Measurements from ENCODE around the gene PHPT1.
A peak's percentile ranks its signal among the peaks of the same experiment; 100 is the strongest.
"Not testable (repeated sequence)": the region's sequence is repeated elsewhere in the genome, so short reads cannot be mapped to it uniquely, and the experiment has no call there.

The PHPT1 gene

GRCh38 chr9:136868644-136869043 is 19.4 kb downstream of the PHPT1 start:
- Histone ChIP-seq H3K36me3 (ENCODE audit: insufficient read depth, low read length) (peaks cover 10% of the 10 kb centered on the region), H2AFZ (ENCODE audit: low read depth, low read length) (no peak overlapping the region)

GRCh38 chr9:136869611-136870010 is 20.4 kb downstream of the PHPT1 start:
- H2AFZ ChIP-seq (ENCODE audit: low read depth, low read length); H3K4me1 ChIP-seq (ENCODE audit: insufficient read depth, low read length); H3K27me3 ChIP-seq (ENCODE audit: insufficient read depth, low read length); H3K36me3 ChIP-seq (ENCODE audit: insufficient read depth, low read length); H3K4me3 ChIP-seq (ENCODE audit: low read length): not testable (repeated sequence)
- H3K9me3 ChIP-seq (ENCODE audit: low read length), result peaks cover 14% of the 10 kb centered on the region

More at GRCh38 chr9:136868644-136869043, 19.4 kb downstream of the PHPT1 start:
- Histone ChIP-seq H3K27me3 (ENCODE audit: insufficient read depth, low read length) (no peaks in the 10 kb centered on the region), H3K4me1 (ENCODE audit: insufficient read depth, low read length) (peaks cover 5% of the 10 kb centered on the region), H3K4me3 (ENCODE audit: low read length) (no peak overlapping the region), H3K9me3 (ENCODE audit: low read length) (peaks cover 14% of the 10 kb centered on the region)

DNA sequence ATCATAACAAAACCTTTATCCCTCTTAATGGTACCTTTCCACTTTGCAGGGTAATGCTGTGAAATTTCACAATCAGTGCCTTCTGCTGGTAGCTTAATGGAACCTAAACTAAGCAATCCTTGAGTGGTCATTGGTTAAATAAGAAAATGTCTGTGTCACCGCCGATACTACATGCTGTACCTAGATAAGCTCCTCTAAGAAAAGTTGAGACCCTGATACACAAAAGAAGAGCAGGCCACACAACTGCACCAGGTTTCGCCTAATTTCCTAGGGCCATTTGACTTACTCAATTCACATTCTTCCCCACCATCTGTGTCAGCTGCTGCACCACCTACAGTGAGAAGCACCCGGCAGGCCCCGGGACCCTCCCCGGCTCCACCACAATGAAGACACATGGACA is 25.9 kb downstream of the PHPT1 start:
- Histone ChIP-seq H3K9me3 (ENCODE audit: low read length) (peaks cover 4% of the 10 kb centered on the region), H3K4me1 (ENCODE audit: insufficient read depth, low read length) (peaks cover 4% of the 10 kb centered on the region), H3K4me3 (ENCODE audit: low read length) (no peak overlapping the region), H3K27me3 (ENCODE audit: insufficient read depth, low read length) (no peaks in the 10 kb centered on the region), H2AFZ (ENCODE audit: low read depth, low read length) (no peak overlapping the region), H3K36me3 (ENCODE audit: insufficient read depth, low read length) (no peaks in the 10 kb centered on the region)

DNA sequence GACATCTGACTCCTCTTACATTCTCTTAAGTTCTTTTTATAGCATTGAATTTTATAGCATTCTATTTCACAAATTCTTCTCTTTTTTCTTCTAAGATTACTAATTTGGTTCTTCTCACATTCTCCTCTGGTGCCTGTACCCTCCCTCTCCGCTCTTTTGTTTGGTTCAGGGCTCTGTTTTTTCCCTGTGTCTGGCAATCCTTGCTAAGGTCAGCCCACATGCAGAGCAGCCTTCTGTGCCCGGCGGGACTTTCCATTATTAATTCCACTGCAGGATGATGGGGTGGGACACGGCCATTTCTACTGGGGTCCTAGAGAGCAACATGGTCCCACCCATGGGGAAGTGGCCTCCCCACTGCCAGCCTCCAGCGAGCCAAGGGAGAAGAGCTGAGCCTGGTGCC is 27.3 kb downstream of the PHPT1 start:
- H3K4me3 ChIP-seq (ENCODE audit: low read length), result no peak overlapping the region
- peaks cover 6% of the 10 kb centered on the region for H3K4me1 ChIP-seq (ENCODE audit: insufficient read depth, low read length)
- no peaks in the 10 kb centered on the region for H3K36me3 ChIP-seq (ENCODE audit: insufficient read depth, low read length)
- H2AFZ ChIP-seq (ENCODE audit: low read depth, low read length), result no peak overlapping the region
- H3K9me3 ChIP-seq (ENCODE audit: low read length), result peaks cover 4% of the 10 kb centered on the region
- no peaks in the 10 kb centered on the region for H3K27me3 ChIP-seq (ENCODE audit: insufficient read depth, low read length)

DNA sequence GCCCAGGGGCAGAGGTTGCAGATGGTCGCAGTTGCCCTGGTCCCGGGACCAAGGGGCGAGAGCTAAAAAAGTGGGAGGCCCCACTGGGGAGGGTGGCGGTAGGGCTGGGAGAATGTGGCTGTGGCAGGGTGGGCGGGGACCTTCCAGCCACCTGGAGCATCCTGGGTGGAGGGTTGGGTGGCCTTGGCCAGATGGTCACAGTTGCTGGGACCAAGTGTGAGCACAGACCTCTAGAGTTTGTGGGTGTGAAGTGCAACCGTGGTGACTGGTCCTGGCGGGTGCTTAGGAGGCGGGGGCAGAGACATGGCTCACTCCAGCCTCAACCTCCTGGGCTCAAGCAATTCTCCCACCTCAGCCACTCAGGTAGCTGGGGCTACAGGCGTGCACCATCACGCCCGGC is 31.4 kb downstream of the PHPT1 start:
- Histone ChIP-seq H2AFZ (ENCODE audit: low read depth, low read length) (no peak overlapping the region), H3K4me1 (ENCODE audit: insufficient read depth, low read length) (peaks cover 21% of the 10 kb centered on the region), H3K9me3 (ENCODE audit: low read length) (no peaks in the 10 kb centered on the region), H3K27me3 (ENCODE audit: insufficient read depth, low read length) (no peaks in the 10 kb centered on the region), H3K4me3 (ENCODE audit: low read length) (no peak overlapping the region), H3K36me3 (ENCODE audit: insufficient read depth, low read length) (no peaks in the 10 kb centered on the region)

- Histone ChIP-seq H3K27me3 (ENCODE audit: insufficient read depth, low read length) (no peaks in the 10 kb centered on the region), H3K4me3 (ENCODE audit: low read length) (no peak overlapping the region), H3K9me3 (ENCODE audit: low read length) (no peaks in the 10 kb centered on the region), H2AFZ (ENCODE audit: low read depth, low read length) (no peak overlapping the region), H3K36me3 (ENCODE audit: insufficient read depth, low read length) (no peaks in the 10 kb centered on the region), H3K4me1 (ENCODE audit: insufficient read depth, low read length) (peaks cover 19% of the 10 kb centered on the region)
These were observed 32.5 kb downstream of the PHPT1 start for GRCh38 chr9:136881691-136882108.

- no peak overlapping the region for H2AFZ ChIP-seq (ENCODE audit: low read depth, low read length)
- no peak overlapping the region for H3K4me3 ChIP-seq (ENCODE audit: low read length)
- no peaks in the 10 kb centered on the region for H3K9me3 ChIP-seq (ENCODE audit: low read length)
- no peaks in the 10 kb centered on the region for H3K27me3 ChIP-seq (ENCODE audit: insufficient read depth, low read length)
- no peaks in the 10 kb centered on the region for H3K36me3 ChIP-seq (ENCODE audit: insufficient read depth, low read length)
- peaks cover 21% of the 10 kb centered on the region for H3K4me1 ChIP-seq (ENCODE audit: insufficient read depth, low read length)
These were observed 33.1 kb downstream of the PHPT1 start for GRCh38 chr9:136882109-136882946.

DNA sequence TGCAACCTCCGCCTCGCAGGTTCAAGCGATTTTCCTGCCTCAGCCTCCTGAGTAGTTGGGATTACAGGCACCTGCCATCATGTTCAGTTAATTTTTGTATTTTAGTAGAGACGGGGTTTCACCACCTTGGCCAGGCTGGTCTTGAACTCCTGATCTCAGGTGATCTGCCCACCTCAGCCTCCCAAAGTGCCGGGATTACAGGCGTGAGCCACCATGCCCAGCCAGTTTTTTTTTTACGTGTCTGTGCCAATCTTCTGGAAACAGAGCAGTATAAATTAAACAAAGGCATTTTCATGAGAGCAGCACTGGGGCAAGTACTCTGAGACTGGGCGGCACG is 33.7 kb downstream of the PHPT1 start:
- not testable (repeated sequence) for H3K9me3 ChIP-seq (ENCODE audit: low read length); H3K36me3 ChIP-seq (ENCODE audit: insufficient read depth, low read length); H3K4me3 ChIP-seq (ENCODE audit: low read length); H2AFZ ChIP-seq (ENCODE audit: low read depth, low read length); H3K27me3 ChIP-seq (ENCODE audit: insufficient read depth, low read length)
- H3K4me1 ChIP-seq (ENCODE audit: insufficient read depth, low read length), result peaks cover 23% of the 10 kb centered on the region

GRCh38 chr9:136883670-136884069 is 34.5 kb downstream of the PHPT1 start:
- not testable (repeated sequence) for H3K4me3 ChIP-seq (ENCODE audit: low read length); H3K9me3 ChIP-seq (ENCODE audit: low read length); H2AFZ ChIP-seq (ENCODE audit: low read depth, low read length); H3K36me3 ChIP-seq (ENCODE audit: insufficient read depth, low read length); H3K27me3 ChIP-seq (ENCODE audit: insufficient read depth, low read length)
- H3K4me1 ChIP-seq (ENCODE audit: insufficient read depth, low read length), result peaks cover 23% of the 10 kb centered on the region

DNA sequence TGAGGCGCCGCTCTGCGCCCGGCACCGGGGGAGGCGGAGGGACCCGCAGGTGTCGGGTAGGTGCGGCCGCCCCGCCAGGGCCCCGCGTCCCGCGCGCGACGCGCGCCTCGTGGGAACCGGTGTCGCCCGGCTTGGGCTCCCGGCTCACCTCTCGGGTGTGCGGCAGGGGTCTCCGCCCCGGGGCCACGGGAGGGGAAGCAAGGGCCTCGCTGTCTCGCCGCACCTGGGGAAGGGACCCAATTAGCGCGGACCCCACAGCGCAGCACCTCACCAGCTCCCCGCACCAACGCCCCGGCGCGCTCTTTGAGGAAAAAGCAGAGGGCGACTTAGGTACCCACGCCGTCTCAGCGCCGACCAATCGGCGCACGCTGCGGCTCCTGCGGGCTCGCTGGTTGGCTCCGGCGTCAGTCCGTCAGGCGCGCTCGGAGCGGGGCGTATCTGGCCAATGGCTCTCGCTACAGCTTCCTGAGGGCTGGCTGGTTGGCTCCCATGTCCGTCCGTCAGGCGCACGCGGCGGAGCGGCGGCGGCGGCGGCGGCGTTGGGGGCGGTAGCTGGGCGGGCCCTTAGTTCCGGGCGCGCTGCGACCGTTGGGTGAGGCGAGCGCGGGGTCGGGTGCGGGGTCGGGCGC is 36.9 kb downstream of the PHPT1 start, which contains the start of gene TRAF2:
Gene TRAF2 (plus strand): TSS at position 567 of the 629 bp plus-strand sequence. CDS start 12,225 bp downstream, outside the sequence.
- Histone ChIP-seq H2AFZ (ENCODE audit: low read depth, low read length) (peak within 1 kb of the TSS; percentile 76), H3K36me3 (ENCODE audit: insufficient read depth, low read length) (peaks cover 14% of the 10 kb centered on the region), H3K4me1 (ENCODE audit: insufficient read depth, low read length) (peaks cover 23% of the 10 kb centered on the region), H3K4me3 (ENCODE audit: low read length) (peak within 1 kb of the TSS; percentile 70), H3K9me3 (ENCODE audit: low read length) (no peaks in the 10 kb centered on the region), H3K27me3 (ENCODE audit: insufficient read depth, low read length) (no peaks in the 10 kb centered on the region)

GRCh38 chr9:136886610-136887597 is 37.7 kb downstream of the PHPT1 start:
- no peaks in the 10 kb centered on the region for H3K27me3 ChIP-seq (ENCODE audit: insufficient read depth, low read length)
- peaks cover 14% of the 10 kb centered on the region for H3K36me3 ChIP-seq (ENCODE audit: insufficient read depth, low read length)
- peak overlapping the region; percentile 76 for H2AFZ ChIP-seq (ENCODE audit: low read depth, low read length)
- peaks cover 16% of the 10 kb centered on the region for H3K4me1 ChIP-seq (ENCODE audit: insufficient read depth, low read length)
- H3K9me3 ChIP-seq (ENCODE audit: low read length), result no peaks in the 10 kb centered on the region
- H3K4me3 ChIP-seq (ENCODE audit: low read length), result peak overlapping the region; percentile 70

DNA sequence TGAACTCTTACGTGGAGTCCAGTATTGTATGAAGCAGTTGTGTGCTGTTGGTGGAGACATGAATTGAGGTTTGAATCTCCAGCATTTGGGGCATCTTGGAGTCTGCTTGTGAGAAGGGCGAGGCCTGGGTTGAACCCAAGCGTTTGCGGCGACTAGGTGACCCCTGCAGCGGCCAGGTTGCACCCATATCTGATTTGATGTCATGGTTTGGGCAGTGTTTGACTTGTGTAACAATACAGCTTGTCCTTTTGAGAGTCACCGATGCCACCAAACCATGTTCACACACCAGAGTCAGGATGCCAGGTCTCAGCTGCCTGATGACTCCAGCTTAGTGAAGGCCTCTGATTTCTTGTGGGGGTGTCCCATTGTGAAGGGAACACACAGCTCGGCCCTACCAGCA is 39.2 kb downstream of the PHPT1 start:
- H3K4me1 ChIP-seq (ENCODE audit: insufficient read depth, low read length), result peaks cover 7% of the 10 kb centered on the region
- H3K27me3 ChIP-seq (ENCODE audit: insufficient read depth, low read length), result no peaks in the 10 kb centered on the region
- H3K9me3 ChIP-seq (ENCODE audit: low read length), result no peaks in the 10 kb centered on the region
- peaks cover 14% of the 10 kb centered on the region for H3K36me3 ChIP-seq (ENCODE audit: insufficient read depth, low read length)
- no peak overlapping the region for H3K4me3 ChIP-seq (ENCODE audit: low read length)
- no peak overlapping the region for H2AFZ ChIP-seq (ENCODE audit: low read depth, low read length)

- no peaks in the 10 kb centered on the region for H3K27me3 ChIP-seq (ENCODE audit: insufficient read depth, low read length)
- no peaks in the 10 kb centered on the region for H3K9me3 ChIP-seq (ENCODE audit: low read length)
- H3K4me1 ChIP-seq (ENCODE audit: insufficient read depth, low read length), result peaks cover 7% of the 10 kb centered on the region
- no peak overlapping the region for H3K4me3 ChIP-seq (ENCODE audit: low read length)
- no peak overlapping the region for H2AFZ ChIP-seq (ENCODE audit: low read depth, low read length)
- H3K36me3 ChIP-seq (ENCODE audit: insufficient read depth, low read length), result peaks cover 14% of the 10 kb centered on the region
These were observed 40.6 kb downstream of the PHPT1 start for GRCh38 chr9:136889858-136890257.

Data from neuron (in vitro differentiated cells).